Measurements from ENCODE around the gene OR51G2. TPM values are rescaled to one million over a fixed set of nuclear protein-coding genes. Genes with fewer than 3 reads are reported as not detected.
"Not testable (repeated sequence)": the region's sequence is repeated elsewhere in the genome, so short reads cannot be mapped to it uniquely, and the experiment has no call there.

The OR51G2 gene, protein sequence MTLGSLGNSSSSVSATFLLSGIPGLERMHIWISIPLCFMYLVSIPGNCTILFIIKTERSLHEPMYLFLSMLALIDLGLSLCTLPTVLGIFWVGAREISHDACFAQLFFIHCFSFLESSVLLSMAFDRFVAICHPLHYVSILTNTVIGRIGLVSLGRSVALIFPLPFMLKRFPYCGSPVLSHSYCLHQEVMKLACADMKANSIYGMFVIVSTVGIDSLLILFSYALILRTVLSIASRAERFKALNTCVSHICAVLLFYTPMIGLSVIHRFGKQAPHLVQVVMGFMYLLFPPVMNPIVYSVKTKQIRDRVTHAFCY
- total RNA-seq, result not detected
- long read RNA-seq, result 0 reads

DNA sequence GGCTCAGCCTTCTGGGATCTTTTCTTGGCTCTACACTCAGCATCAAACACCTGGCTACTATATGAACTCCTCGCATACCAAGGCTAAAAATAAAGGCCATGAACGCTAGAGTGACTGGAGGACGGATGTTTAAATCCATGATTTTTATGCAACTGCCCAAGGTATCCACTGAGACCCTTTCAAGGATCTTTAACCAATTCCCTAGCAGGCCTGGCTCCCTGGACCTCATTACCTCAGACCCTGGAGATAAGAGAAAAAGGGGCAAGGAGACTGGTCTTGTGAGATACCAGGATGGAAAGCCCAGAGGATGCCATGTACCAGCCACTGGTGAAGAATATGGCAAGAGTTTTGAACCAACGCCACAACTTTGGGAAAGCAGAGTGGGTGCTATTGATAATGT, at the start of gene OR51G2:
Gene OR51G2 (minus strand): TSS at position 101 of the 400 bp plus-strand sequence. CDS start 3,687 bp downstream, outside the sequence.
- H3K27ac ChIP-seq, result no peak within 1 kb of the TSS
- TF ChIP-seq, protein P1, sequence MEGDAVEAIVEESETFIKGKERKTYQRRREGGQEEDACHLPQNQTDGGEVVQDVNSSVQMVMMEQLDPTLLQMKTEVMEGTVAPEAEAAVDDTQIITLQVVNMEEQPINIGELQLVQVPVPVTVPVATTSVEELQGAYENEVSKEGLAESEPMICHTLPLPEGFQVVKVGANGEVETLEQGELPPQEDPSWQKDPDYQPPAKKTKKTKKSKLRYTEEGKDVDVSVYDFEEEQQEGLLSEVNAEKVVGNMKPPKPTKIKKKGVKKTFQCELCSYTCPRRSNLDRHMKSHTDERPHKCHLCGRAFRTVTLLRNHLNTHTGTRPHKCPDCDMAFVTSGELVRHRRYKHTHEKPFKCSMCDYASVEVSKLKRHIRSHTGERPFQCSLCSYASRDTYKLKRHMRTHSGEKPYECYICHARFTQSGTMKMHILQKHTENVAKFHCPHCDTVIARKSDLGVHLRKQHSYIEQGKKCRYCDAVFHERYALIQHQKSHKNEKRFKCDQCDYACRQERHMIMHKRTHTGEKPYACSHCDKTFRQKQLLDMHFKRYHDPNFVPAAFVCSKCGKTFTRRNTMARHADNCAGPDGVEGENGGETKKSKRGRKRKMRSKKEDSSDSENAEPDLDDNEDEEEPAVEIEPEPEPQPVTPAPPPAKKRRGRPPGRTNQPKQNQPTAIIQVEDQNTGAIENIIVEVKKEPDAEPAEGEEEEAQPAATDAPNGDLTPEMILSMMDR (IDR thresholded peaks at IDR 0.05), result no peak
- no peaks in the 10 kb centered on the region for H3K4me1 ChIP-seq
- DNase-seq (no peak), ATAC-seq (no peak)
- intact Hi-C loops (cut with DNase I), result no loop called here
- H3K27me3 ChIP-seq (ENCODE audit: low read depth), result no peaks in the 10 kb centered on the region
- no peaks in the 10 kb centered on the region for H3K9me3 ChIP-seq
- H3K36me3 ChIP-seq, result no peaks in the 10 kb centered on the region
- no peak within 1 kb of the TSS for H3K4me3 ChIP-seq

DNA sequence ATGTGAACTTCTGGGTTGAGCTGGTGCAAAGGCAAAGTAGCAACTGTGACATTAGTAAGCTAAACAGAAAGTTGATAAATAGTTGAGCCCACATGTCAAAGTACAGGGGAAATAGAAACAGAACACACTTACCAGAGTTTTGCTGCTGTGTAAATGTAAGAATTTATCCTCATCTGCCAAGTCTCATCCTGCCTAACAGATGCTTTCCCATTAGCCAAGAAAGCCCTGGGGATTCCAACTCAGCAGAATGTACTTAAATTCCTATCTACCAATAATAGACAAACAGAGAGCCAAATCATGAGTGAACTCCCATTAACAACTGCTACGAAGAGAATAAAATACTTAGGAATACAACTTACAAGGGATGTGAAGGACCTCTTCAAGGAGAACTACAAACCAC, 43.7 kb upstream of the OR51G2 start:
- intact Hi-C loops (cut with DNase I), result no loop called here

DNA sequence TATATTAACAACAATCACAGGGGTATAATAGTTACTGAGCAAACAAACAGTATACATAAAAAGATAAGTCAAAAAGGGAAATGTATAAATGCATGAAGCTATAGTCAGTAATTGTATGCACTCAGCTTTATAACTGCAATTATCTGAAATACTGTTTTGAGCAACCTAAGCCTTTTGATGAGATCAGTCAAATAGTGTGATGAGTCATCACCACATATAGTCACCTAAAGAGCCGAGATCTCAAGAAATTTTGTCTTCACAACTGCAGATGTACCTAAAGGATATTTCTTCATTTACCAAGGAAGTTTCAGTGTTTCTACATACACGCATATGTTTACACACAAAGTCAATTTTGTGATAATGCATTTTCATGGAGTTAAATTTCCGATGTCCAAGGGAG, 41.7 kb upstream of the OR51G2 start:
- Histone ChIP-seq H3K4me1 (no peaks in the 10 kb centered on the region), H3K27ac (no peak overlapping the region), H3K27me3 (ENCODE audit: low read depth) (no peaks in the 10 kb centered on the region), H3K4me3 (no peak overlapping the region), H3K36me3 (no peaks in the 10 kb centered on the region), H3K9me3 (no peaks in the 10 kb centered on the region)
- no peak for DNase-seq
- TF ChIP-seq, protein P1 (IDR thresholded peaks at IDR 0.05), result no peak
- intact Hi-C loops (cut with DNase I), result no loop called here
- no peak for ATAC-seq

More for the DNA sequence above, 43.7 kb upstream of the OR51G2 start:
- Histone ChIP-seq H3K9me3 (no peaks in the 10 kb centered on the region), H3K36me3 (no peaks in the 10 kb centered on the region), H3K4me1 (no peaks in the 10 kb centered on the region), H3K4me3 (no peak overlapping the region), H3K27ac (no peak overlapping the region), H3K27me3 (ENCODE audit: low read depth) (no peaks in the 10 kb centered on the region)
- ATAC-seq (no peak), DNase-seq (no peak)
- TF ChIP-seq, protein P1 (IDR thresholded peaks at IDR 0.05), result no peak

DNA sequence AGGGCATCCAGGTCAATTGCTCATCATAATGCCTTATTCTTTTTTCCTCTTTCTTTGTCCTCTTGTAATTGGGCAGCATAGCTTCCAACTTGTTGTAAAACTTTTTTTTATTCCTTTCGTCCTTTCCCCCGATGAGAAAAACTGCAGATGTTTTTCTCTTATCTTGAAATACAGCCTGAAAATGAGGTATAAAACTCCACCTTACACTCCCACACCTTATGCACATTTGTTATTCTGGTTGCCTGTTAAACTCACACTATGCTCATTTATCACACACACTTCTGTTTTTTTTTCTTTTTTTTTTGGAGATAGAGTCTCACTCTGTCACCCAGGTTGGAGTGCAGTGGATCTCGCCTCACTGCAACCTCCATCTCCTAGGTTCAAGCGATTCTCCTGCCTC, 38.2 kb upstream of the OR51G2 start:
- no peak for DNase-seq
- Histone ChIP-seq H3K27me3 (ENCODE audit: low read depth) (no peaks in the 10 kb centered on the region), H3K9me3 (no peaks in the 10 kb centered on the region), H3K36me3 (no peaks in the 10 kb centered on the region), H3K4me1 (no peaks in the 10 kb centered on the region), H3K4me3 (no peak overlapping the region), H3K27ac (no peak overlapping the region)
- ATAC-seq, result no peak
- TF ChIP-seq, protein P1 (IDR thresholded peaks at IDR 0.05), result no peak
- intact Hi-C loops (cut with DNase I), result no loop called here

DNA sequence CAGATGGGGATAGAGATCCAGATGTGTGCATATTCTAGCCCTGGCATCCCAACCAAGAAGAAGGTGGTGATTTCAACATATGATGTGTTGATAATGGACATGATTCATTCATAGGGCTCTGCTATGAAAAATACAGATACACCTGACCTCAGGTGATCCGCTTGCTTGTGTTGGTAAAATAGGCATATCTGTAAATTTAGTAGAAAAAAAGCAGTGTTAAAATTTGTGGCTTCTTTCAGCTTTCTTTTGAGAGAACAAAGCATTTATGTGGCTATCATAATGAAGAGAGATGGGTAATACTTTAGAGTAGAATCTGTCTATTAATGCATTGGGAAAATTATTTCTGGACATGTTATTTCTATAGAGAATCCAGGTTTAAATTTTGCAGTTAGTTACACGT, 36.5 kb upstream of the OR51G2 start, which contains the start of gene OR51A2:
Gene OR51A2 (minus strand): TSS at position 101 of the 400 bp plus-strand sequence. CDS start 0 bp downstream, at position 101.
- ATAC-seq, result not testable (repeated sequence)

DNA sequence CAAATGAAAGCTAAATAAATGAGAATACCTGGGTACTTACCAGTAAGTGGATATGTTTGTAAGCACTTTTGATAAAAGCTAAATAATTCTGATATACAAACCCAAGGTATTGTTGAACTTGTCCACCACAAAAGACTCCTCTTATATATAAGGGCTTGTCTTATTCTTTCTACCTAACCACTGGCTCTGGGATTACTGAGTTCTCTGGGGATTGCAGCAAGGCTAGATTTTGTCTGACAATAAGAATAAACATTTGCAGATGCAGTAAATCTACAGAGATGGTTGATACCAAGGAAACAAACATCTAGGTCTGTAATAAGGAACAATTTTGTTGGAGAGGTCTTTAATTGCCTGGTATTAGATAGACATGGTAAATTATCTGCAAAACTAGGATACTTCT, 28.4 kb upstream of the OR51G2 start, which contains the start of gene OR51A4:
Gene OR51A4 (minus strand): TSS at position 101 of the 400 bp plus-strand sequence. CDS start 505 bp downstream, outside the sequence.
- TF ChIP-seq, protein P1 (IDR thresholded peaks at IDR 0.05), result no peak
- no peaks in the 10 kb centered on the region for H3K9me3 ChIP-seq
- no peak within 1 kb of the TSS for H3K4me3 ChIP-seq
- H3K27ac ChIP-seq, result no peak within 1 kb of the TSS
- ATAC-seq (no peak), DNase-seq (no peak)
- H3K27me3 ChIP-seq (ENCODE audit: low read depth), result no peaks in the 10 kb centered on the region
- intact Hi-C loops (cut with DNase I), result no loop called here
- H3K36me3 ChIP-seq, result no peaks in the 10 kb centered on the region
- no peaks in the 10 kb centered on the region for H3K4me1 ChIP-seq

More for the DNA sequence above, 36.5 kb upstream of the OR51G2 start, which contains the start of gene OR51A2:
- H3K9me3 ChIP-seq; H3K4me3 ChIP-seq; H3K27me3 ChIP-seq (ENCODE audit: low read depth); H3K27ac ChIP-seq; DNase-seq; H3K4me1 ChIP-seq; intact Hi-C loops (cut with DNase I); H3K36me3 ChIP-seq: not testable (repeated sequence)
